DOHH2 (cell line): ENCODE measurements around the gene SAPCD1.

Source experiments
- H3F3A ChIP-seq: fragments of 200-600 bp; sonication (generic), shearing (Covaris generic); 2 replicates; pipeline ENCODE4 v1.6.0; 2016; ENCODE audit warnings: antibody characterized with exemption, mild to moderate bottlenecking; ENCODE audit not compliant: control insufficient read depth, insufficient read depth
- H3K27ac ChIP-seq: fragments of 200-600 bp; sonication (generic); 2 replicates; pipeline ENCODE4 v1.5.1; 2014; ENCODE audit warnings: low read depth, mild to moderate bottlenecking, low read length, moderate library complexity
- H3K27me3 ChIP-seq: fragments of 200-600 bp; sonication (generic); 2 replicates; pipeline ENCODE4 v1.6.1; 2014; ENCODE audit warnings: mild to moderate bottlenecking, low read length, mixed read lengths; ENCODE audit not compliant: control insufficient read depth
- H3K36me3 ChIP-seq: fragments of 200-600 bp; sonication (generic); 2 replicates; pipeline ENCODE4 v1.6.1; 2014; ENCODE audit warnings: mild to moderate bottlenecking, low read length, moderate library complexity, mixed read lengths; ENCODE audit not compliant: control insufficient read depth
- H3K4me1 ChIP-seq: fragments of 200-600 bp; sonication (generic); 2 replicates; pipeline ENCODE4 v1.6.1; 2014; ENCODE audit warnings: mild to moderate bottlenecking, low read length, mixed read lengths; ENCODE audit not compliant: control insufficient read depth
- H3K4me2 ChIP-seq: fragments of 200-600 bp; sonication (generic); 2 replicates; pipeline ENCODE4 v1.6.0; 2014; ENCODE audit warnings: mild to moderate bottlenecking, low read length, moderate library complexity
- H3K4me3 ChIP-seq: fragments of 200-600 bp; sonication (generic); 2 replicates; pipeline ENCODE4 v1.5.1; 2014; ENCODE audit warnings: mild to moderate bottlenecking, low read length, mixed read lengths
- H3K79me2 ChIP-seq: fragments of 200-600 bp; sonication (generic); 2 replicates; pipeline ENCODE4 v1.6.1; 2014; ENCODE audit warnings: mild to moderate bottlenecking, low read length, mixed read lengths; ENCODE audit not compliant: control insufficient read depth
- H3K9me2 ChIP-seq: fragments of 200-600 bp; sonication (generic); replicated peaks from 2 replicates; pipeline ENCODE4 v1.6.1; 2014; ENCODE audit warnings: mild to moderate bottlenecking, low read length, mixed read lengths; ENCODE audit not compliant: control insufficient read depth
- H3K9me3 ChIP-seq: fragments of 200-600 bp; sonication (generic); 2 replicates; pipeline ENCODE4 v1.6.1; 2014; ENCODE audit warnings: antibody characterized with exemption, low read length, mixed read lengths; ENCODE audit not compliant: control insufficient read depth, insufficient read depth
- H4K20me1 ChIP-seq: fragments of 200-600 bp; sonication (generic); 2 replicates; pipeline ENCODE4 v1.6.0; 2014; ENCODE audit warnings: low read depth, mild to moderate bottlenecking, antibody characterized with exemption, low read length, moderate library complexity; ENCODE audit not compliant: control insufficient read depth, insufficient read depth
- CTCF ChIP-seq: fragments of 200-600 bp; sonication (generic); IDR thresholded peaks from one replicate; pipeline ENCODE4 v1.5.1; 2014; ENCODE audit warnings: antibody characterized with exemption, mild to moderate bottlenecking, low read depth, low read length; ENCODE audit not compliant: poor library complexity, severe bottlenecking
- EZH2phosphoT487 ChIP-seq: fragments of 200-600 bp; sonication (generic); IDR thresholded peaks from 2 replicates; pipeline ENCODE4 v1.6.1; 2017; ENCODE audit warnings: borderline replicate concordance, mild to moderate bottlenecking, antibody characterized with exemption, low read length, moderate library complexity, mixed read lengths

Gene SAPCD1

GRCh38 chr6:31730631-31731086, 31.8 kb upstream of the SAPCD1 start:
- Histone ChIP-seq H3K79me2 (peaks cover 27% of the 10 kb centered on the region), H3K9me2 (no peaks in the 10 kb centered on the region), H3K4me1 (peaks cover 55% of the 10 kb centered on the region), H3K27ac (no peak overlapping the region), H3F3A (peaks cover 33% of the 10 kb centered on the region), H4K20me1 (peaks cover 13% of the 10 kb centered on the region; the same call in 1 of the 2 replicates), H3K9me3 (no peaks in the 10 kb centered on the region), H3K4me2 (peak overlapping the region; percentile 90), H3K36me3 (peaks cover 76% of the 10 kb centered on the region), H3K27me3 (no peaks in the 10 kb centered on the region), H3K4me3 (no peak overlapping the region)
- TF ChIP-seq CTCF (no peak), EZH2phosphoT487 (no peak)

- H3K27ac ChIP-seq, result no peak overlapping the region
- H3K79me2 ChIP-seq, result peaks cover 40% of the 10 kb centered on the region
- no peak overlapping the region for H3K4me2 ChIP-seq
- H4K20me1 ChIP-seq, result peaks cover 13% of the 10 kb centered on the region; the same call in 1 of the 2 replicates
- no peaks in the 10 kb centered on the region for H3K27me3 ChIP-seq
- H3K4me1 ChIP-seq, result peaks cover 58% of the 10 kb centered on the region
- H3F3A ChIP-seq, result peaks cover 39% of the 10 kb centered on the region
- H3K4me3 ChIP-seq, result no peak overlapping the region
- TF ChIP-seq EZH2phosphoT487 (no peak), CTCF (no peak)
- H3K9me3 ChIP-seq, result no peaks in the 10 kb centered on the region
- peaks cover 72% of the 10 kb centered on the region for H3K36me3 ChIP-seq
- H3K9me2 ChIP-seq, result no peaks in the 10 kb centered on the region
Observed at GRCh38 chr6:31732029-31732428, 30.4 kb upstream of the SAPCD1 start.

- Histone ChIP-seq H3K4me1 (peaks cover 58% of the 10 kb centered on the region), H3K36me3 (peaks cover 59% of the 10 kb centered on the region), H3K9me3 (no peaks in the 10 kb centered on the region), H4K20me1 (peaks cover 13% of the 10 kb centered on the region; the same call in 1 of the 2 replicates), H3F3A (peaks cover 46% of the 10 kb centered on the region), H3K27ac (peak overlapping the region; percentile 96; the same call in 1 of the 2 replicates), H3K27me3 (no peaks in the 10 kb centered on the region), H3K9me2 (no peaks in the 10 kb centered on the region), H3K4me2 (peak overlapping the region; percentile 93), H3K4me3 (no peak overlapping the region), H3K79me2 (peaks cover 40% of the 10 kb centered on the region)
- TF ChIP-seq EZH2phosphoT487 (no peak), CTCF (no peak)
Observed at GRCh38 chr6:31733734-31734133, 28.7 kb upstream of the SAPCD1 start.
